Central memory CD4-positive, alpha-beta T cell (primary cell): ENCODE measurements around the gene SND1.

ENCODE experiments used
- DNase-seq: peaks from one replicate; pipeline ENCODE4 v3.0.0; 2022

SND1 gene

DNA sequence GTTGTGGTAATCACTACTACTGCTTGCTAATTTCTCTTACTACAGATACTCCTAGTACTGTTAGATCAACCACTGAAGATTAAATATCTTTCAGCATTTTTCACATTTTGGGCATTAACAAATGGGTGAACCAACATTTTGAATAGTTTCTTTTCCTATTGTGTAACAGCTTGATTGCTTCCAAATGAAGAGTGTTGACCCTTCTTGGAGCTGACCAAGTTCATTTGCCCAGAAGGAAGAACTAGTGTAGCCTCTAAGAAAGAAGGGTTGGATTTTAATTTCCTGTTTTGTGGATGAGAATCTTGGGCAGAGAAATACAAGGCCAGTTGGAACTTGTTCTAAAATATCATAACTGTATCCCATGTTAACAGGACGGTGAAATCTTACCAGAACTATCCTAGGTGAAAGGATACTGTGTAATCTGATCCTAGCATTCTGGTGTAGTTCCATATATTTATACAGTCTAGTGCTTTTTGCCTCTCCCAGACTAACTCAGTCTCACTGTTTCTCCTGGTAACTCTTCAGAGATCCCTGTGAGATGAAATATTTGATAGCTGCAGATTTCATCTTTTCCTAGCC lies 37.3 kb downstream of the SND1 start:
- no peak for DNase-seq

- no peak for DNase-seq
Measured at GRCh38 chr7:127690337-127690736, 38.3 kb downstream of the SND1 start.

DNA sequence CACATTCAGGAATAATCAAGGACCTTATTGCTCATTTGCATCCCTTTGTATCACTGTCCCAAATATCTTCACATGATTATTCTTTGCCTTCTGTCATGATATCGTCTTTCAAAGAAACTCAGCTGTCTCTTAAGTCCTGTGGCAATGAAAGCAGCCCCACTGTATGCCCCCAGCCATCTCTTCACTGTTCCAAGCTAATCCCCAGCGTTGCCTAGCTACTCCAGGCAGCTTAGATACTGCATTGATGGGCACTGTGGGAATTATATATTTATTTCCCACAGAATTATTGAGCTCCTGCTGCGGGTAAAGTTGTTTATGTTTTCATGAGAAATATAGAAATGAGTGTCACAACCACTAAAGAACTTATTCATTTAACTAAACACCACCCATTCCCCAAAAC lies 38.8 kb downstream of the SND1 start:
- DNase-seq: no peak

GRCh38 chr7:127692200-127692599 lies 40.2 kb downstream of the SND1 start:
- no peak for DNase-seq

DNA sequence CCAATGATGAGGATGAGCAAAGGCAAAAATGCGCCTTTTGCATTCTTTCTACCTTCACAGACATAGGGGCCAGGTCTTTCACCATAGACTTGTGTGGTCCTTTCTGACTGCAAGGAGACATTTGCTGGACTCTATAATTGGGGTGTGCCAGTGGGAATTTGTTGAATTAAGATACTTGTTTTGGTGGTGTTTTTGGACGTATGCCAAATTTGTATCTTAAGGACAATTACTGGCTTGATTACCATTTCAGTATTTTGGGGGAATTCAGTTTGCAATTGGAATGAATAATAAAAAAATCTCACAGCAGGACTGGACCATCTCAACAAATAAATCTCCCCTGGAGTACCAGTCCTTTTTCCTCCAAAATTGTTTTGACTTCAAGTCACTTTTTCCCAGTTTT lies 47.9 kb downstream of the SND1 start:
- no peak for DNase-seq

DNA sequence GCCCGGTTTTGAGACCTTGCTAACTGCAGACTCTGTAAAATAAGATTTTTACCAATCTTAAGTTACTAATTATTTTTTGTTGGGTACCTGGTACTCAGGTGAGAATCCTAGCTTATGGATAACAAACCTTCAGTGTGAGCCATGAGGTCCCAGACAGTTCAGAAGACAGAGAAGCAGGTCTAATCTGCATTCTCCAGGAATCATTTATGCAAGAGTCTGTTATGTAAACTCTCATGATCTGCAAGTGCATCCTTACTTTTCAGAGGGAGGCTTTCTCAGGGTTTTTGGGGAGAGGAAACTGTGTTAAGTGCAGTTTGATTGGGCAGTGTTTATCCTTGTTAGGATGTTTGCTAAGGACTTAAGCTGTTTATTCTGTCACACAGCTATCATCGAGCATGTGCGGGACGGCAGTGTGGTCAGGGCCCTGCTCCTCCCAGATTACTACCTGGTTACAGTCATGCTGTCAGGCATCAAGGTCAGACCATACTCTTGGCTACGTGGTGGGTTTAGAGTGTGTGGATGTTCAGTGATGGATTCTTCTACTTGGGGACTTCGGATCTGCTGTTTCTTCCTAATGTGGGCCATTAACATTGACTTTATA lies 50.2 kb downstream of the SND1 start:
- no peak for DNase-seq

- no peak for DNase-seq
Measured at GRCh38 chr7:127702938-127703337, 50.9 kb downstream of the SND1 start.

- DNase-seq: no peak
Measured at GRCh38 chr7:127704211-127704610, 52.2 kb downstream of the SND1 start.

GRCh38 chr7:127705461-127705959 lies 53.5 kb downstream of the SND1 start:
- DNase-seq: no peak

- no peak for DNase-seq
Measured at GRCh38 chr7:127706766-127707165, 54.8 kb downstream of the SND1 start.

- DNase-seq: no peak
Measured at GRCh38 chr7:127708201-127708600, 56.2 kb downstream of the SND1 start.

GRCh38 chr7:127708788-127709187 lies 56.8 kb downstream of the SND1 start:
- peak; percentile 53 for DNase-seq

- no peak for DNase-seq
Measured at GRCh38 chr7:127710635-127711034, 58.6 kb downstream of the SND1 start.

DNA sequence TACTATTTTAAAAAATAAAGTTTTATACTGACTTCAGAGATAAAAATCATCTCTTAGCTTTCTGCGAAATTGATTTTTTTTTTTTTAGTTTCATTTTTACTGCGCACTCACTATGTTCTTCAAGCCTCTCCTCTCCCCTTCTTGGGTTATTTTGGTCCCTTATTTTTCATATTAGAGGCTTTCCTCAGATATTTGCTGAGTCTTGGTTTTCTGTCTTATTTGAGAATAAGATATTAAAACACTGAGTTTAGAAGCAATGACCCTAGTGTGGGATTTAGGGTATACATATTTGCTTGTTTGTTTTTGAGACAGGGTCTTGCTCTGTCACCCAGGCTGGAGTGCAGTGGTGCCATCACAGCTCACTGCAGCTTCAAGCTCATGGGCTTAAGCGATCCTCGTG lies 59.9 kb downstream of the SND1 start:
- no peak for DNase-seq

DNA sequence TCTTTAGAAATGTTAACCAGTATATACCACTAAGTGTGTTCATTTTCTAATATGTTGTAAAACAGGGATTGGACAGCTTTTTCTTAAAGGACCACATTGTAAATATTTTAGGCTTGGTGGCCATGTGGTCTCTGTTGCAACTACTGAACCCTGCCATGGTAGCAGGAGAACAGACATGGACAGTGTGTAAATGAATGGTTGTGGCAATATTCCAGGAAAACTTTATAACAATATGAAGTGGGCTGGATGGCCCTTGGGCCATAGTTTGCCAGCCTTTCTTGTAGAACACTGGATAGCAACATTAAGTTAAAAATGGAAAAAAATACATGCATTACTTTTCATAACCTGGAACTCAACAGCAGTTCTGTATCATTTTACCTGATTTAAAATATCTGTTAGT lies 61.0 kb downstream of the SND1 start:
- no peak for DNase-seq

GRCh38 chr7:127713758-127714157 lies 61.8 kb downstream of the SND1 start:
- no peak for DNase-seq

DNA sequence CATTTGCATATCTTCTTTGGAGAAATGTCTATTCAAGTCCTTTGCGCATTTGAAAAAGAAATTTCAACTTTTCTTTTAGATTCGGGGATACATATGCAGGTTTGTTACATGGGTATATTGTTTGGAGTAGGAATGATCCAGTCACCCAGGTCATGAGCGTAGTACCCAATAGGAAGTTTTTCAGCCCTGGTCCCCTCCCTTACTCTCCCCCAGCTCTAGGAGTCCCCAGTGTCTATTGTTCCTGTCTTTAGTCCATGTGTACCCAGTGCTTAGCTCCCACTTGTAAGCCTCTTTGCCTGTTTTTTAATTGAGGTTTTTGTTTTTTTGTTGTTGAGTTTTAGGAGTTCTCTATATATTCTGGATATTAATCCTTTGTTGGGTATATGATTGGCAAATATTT lies 63.3 kb downstream of the SND1 start:
- DNase-seq: no peak

DNA sequence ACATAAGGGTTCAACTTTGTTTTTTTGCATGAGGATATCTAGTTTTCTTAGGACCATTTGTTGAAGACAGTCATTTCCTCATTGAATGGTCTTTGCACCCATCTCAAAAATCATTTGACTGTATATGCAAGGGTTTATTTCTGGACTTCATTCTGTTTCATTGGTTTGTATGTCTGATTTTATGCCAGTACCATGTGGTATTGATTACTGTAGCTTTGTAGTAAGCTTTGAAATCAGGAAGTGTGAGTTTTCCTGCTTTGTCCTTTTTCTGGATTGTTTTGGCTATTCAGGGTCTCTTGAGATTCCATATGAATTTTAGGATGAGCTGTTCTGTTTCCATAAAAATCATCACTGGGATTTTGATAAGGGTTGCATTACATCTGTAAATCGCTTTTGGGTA lies 63.9 kb downstream of the SND1 start:
- DNase-seq: no peak

DNA sequence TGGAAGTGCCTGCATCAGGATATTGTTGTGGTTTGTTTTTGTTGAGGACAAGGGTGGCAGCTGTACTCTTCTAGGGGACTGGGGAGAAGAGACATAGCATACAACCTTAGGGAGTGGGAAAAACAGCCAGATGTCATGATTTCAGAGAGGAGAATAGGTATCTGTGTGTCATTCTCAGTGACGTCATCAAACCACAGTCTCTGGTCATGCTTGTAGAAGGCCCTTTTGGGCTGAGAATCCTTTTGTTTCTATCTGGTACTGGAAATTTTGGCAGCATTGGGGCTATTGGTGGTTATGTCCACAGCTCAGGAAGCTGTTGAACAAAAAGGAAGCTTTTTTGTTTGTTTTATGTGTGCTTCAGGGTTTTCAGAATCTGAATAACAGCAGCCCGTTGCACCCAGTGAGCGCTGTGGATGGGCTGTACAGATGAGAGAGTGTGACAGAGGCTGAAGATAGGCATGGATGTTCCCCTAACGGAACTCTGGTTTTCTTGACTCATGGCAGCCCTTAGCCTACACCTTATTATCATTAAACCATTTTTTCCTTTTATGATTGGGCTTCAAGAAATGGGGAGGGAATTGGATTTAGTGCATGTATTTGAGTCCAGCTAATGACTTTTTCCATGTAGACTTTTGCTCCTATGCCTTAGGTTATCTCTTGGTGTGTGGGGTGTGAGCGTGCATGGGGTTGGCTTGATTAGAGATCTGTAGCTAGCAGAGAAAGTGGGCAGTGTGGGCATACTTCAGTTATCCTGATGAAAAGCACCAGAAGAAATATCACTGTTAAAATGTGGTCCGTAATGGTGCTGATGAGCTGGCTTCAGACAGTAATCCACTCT lies 65.7 kb downstream of the SND1 start:
- DNase-seq: no peak

- DNase-seq: no peak
Measured at GRCh38 chr7:127718340-127718679, 66.3 kb downstream of the SND1 start.

DNA sequence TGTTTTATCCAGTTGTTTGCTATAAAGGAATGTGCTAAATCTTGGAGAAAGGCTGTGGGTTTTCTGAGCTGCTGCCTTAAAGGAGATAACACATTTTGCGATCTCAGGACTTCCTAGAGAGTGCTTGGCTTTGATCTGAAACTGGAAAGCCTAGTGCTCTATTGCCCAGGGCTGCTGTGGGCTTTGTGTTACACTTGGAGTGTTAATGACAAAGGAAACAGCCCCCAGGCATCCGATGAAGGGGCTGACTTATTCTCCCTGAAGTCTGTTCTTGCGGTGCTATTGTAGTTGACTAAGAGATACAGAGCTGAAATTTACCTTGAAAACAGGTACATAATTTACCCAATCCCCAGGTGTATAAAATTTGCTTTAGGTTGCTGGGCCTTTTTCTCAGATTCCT lies 74.5 kb downstream of the SND1 start:
- DNase-seq: no peak

GRCh38 chr7:127730658-127731276 lies 78.8 kb downstream of the SND1 start:
- DNase-seq: no peak

- no peak for DNase-seq
Measured at GRCh38 chr7:127731431-127732080, 79.6 kb downstream of the SND1 start.
